ENCODE results near the gene YPEL2. TPM values are rescaled to one million over a fixed set of nuclear protein-coding genes. Genes with fewer than 3 reads are reported as not detected.

YPEL2 gene
- total RNA-seq, 1 donor from 2014 or later = 41.1 TPM

GRCh38 chr17:59424331-59424730 is 92.9 kb downstream of the YPEL2 start:
- DNase-seq (ENCODE audit: low read depth) = no peak
- Histone ChIP-seq H3K4me2 (ENCODE audit: low read length) (no peak overlapping the region), H3K4me3 (ENCODE audit: insufficient read depth, low read depth, low read length) (no peak overlapping the region), H3K9me3 (ENCODE audit: insufficient read depth, low read depth, low read length) (peaks cover 4% of the 10 kb centered on the region), H3K9ac (ENCODE audit: low read length) (no peak overlapping the region), H4K20me1 (ENCODE audit: insufficient read depth, low read length) (no peaks in the 10 kb centered on the region), H3K27ac (ENCODE audit: low read depth, low read length) (no peak overlapping the region), H3K79me2 (ENCODE audit: insufficient read depth, low read length) (no peaks in the 10 kb centered on the region), H2AFZ (ENCODE audit: low read depth, low read length) (no peak overlapping the region), H3K36me3 (ENCODE audit: insufficient read depth, low read length) (no peaks in the 10 kb centered on the region), H3K27me3 (ENCODE audit: insufficient read depth, low read length) (no peaks in the 10 kb centered on the region), H3K4me1 (ENCODE audit: insufficient read depth, low read length) (peaks cover 31% of the 10 kb centered on the region)
- Mint-ChIP-seq H3K4me1 (ENCODE audit: low read depth, unreplicated experiment) (peaks cover 51% of the 10 kb centered on the region), H3K27ac (ENCODE audit: unreplicated experiment) (peak overlapping the region; percentile 73), H3K36me3 (ENCODE audit: low read depth, unreplicated experiment) (peaks cover 5% of the 10 kb centered on the region), H3K27me3 (ENCODE audit: low read depth, unreplicated experiment) (no peaks in the 10 kb centered on the region), H3K4me3 (ENCODE audit: unreplicated experiment) (no peak overlapping the region), H3K9me3 (ENCODE audit: unreplicated experiment) (peaks cover 15% of the 10 kb centered on the region)
- TF ChIP-seq CTCF (IDR thresholded peaks at IDR 0.05; ENCODE audit: insufficient read depth, low read depth, low read length) (no peak), EZH2 (IDR thresholded peaks at IDR 0.05; ENCODE audit: insufficient read depth, low read length) (no peak)
- no peak for FAIRE-seq

DNA sequence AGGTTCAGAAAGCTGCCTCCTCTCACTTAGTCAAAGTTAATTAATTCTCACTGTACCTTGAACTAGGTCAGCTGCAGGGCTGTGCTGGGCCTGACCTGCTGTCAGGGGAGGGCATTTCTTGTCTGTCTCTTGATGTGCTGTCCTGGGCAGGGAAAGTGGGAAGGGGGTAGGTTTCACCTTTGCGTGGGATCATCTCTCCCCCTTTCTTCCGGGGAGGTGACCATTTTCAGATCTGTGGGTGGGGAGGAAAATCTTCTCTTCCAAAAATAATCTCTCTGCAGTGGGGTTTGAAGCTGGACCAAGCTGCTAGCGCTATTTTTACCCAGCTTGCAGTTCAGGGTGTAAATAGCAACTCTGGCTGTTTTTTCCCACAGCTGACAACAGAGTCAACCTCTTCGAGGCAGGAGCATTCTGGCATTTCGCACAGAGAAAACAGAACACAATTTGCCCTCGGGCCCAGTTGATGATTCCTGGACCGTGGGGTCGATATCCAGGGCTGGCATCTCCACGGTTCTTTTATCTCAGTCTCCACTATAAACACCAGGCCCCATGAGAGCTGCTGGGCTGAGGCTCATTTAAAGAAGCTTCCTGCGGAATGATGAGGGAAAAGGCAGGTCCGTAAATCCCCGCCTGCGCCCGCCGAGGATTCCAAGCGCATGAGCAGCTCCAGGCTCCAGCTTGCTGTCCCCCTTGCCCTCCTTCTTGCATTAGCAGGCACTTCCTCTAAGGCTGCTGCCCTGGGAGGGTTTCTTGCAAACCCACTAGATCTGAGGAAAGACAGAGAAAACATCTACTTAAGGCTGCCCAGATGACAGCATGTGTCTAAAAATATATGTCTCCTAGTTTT is 93.9 kb downstream of the YPEL2 start:
- H2AFZ ChIP-seq (ENCODE audit: low read depth, low read length) = peak overlapping the region; percentile 30
- Mint-ChIP-seq H3K27me3 (ENCODE audit: low read depth, unreplicated experiment) (no peaks in the 10 kb centered on the region), H3K27ac (ENCODE audit: unreplicated experiment) (peak overlapping the region; percentile 99), H3K9me3 (ENCODE audit: unreplicated experiment) (peaks cover 15% of the 10 kb centered on the region), H3K4me1 (ENCODE audit: low read depth, unreplicated experiment) (peaks cover 53% of the 10 kb centered on the region), H3K36me3 (ENCODE audit: low read depth, unreplicated experiment) (peaks cover 5% of the 10 kb centered on the region), H3K4me3 (ENCODE audit: unreplicated experiment) (no peak overlapping the region)
- no peaks in the 10 kb centered on the region for H3K79me2 ChIP-seq (ENCODE audit: insufficient read depth, low read length)
- no peak overlapping the region for H3K4me3 ChIP-seq (ENCODE audit: insufficient read depth, low read depth, low read length)
- TF ChIP-seq CTCF (IDR thresholded peaks at IDR 0.05; ENCODE audit: insufficient read depth, low read depth, low read length) = no peak
- TF ChIP-seq EZH2 (IDR thresholded peaks at IDR 0.05; ENCODE audit: insufficient read depth, low read length) = no peak
- peaks cover 31% of the 10 kb centered on the region for H3K4me1 ChIP-seq (ENCODE audit: insufficient read depth, low read length)
- no peaks in the 10 kb centered on the region for H4K20me1 ChIP-seq (ENCODE audit: insufficient read depth, low read length)
- H3K9me3 ChIP-seq (ENCODE audit: insufficient read depth, low read depth, low read length) = peaks cover 4% of the 10 kb centered on the region
- H3K27ac ChIP-seq (ENCODE audit: low read depth, low read length) = peak overlapping the region; percentile 19
- FAIRE-seq = no peak
- H3K36me3 ChIP-seq (ENCODE audit: insufficient read depth, low read length) = no peaks in the 10 kb centered on the region
- peak overlapping the region; percentile 23 for H3K4me2 ChIP-seq (ENCODE audit: low read length)
- H3K27me3 ChIP-seq (ENCODE audit: insufficient read depth, low read length) = no peaks in the 10 kb centered on the region
- H3K9ac ChIP-seq (ENCODE audit: low read length) = peak overlapping the region; percentile 46
- no peak for DNase-seq (ENCODE audit: low read depth)

GRCh38 chr17:59426031-59426430 is 94.6 kb downstream of the YPEL2 start:
- Mint-ChIP-seq H3K36me3 (ENCODE audit: low read depth, unreplicated experiment) (peaks cover 5% of the 10 kb centered on the region), H3K27ac (ENCODE audit: unreplicated experiment) (peak overlapping the region; percentile 99), H3K27me3 (ENCODE audit: low read depth, unreplicated experiment) (no peaks in the 10 kb centered on the region), H3K4me1 (ENCODE audit: low read depth, unreplicated experiment) (peaks cover 56% of the 10 kb centered on the region), H3K9me3 (ENCODE audit: unreplicated experiment) (peaks cover 15% of the 10 kb centered on the region), H3K4me3 (ENCODE audit: unreplicated experiment) (no peak overlapping the region)
- Histone ChIP-seq H3K9me3 (ENCODE audit: insufficient read depth, low read depth, low read length) (peaks cover 4% of the 10 kb centered on the region), H3K4me2 (ENCODE audit: low read length) (peak overlapping the region; percentile 23), H3K4me3 (ENCODE audit: insufficient read depth, low read depth, low read length) (no peak overlapping the region), H4K20me1 (ENCODE audit: insufficient read depth, low read length) (no peaks in the 10 kb centered on the region), H3K9ac (ENCODE audit: low read length) (peak overlapping the region; percentile 46), H3K27ac (ENCODE audit: low read depth, low read length) (no peak overlapping the region), H3K27me3 (ENCODE audit: insufficient read depth, low read length) (no peaks in the 10 kb centered on the region), H3K4me1 (ENCODE audit: insufficient read depth, low read length) (peaks cover 31% of the 10 kb centered on the region), H3K36me3 (ENCODE audit: insufficient read depth, low read length) (no peaks in the 10 kb centered on the region), H2AFZ (ENCODE audit: low read depth, low read length) (peak overlapping the region; percentile 30), H3K79me2 (ENCODE audit: insufficient read depth, low read length) (no peaks in the 10 kb centered on the region)
- DNase-seq (ENCODE audit: low read depth) = no peak
- TF ChIP-seq EZH2 (IDR thresholded peaks at IDR 0.05; ENCODE audit: insufficient read depth, low read length) = no peak
- no peak for TF ChIP-seq CTCF (IDR thresholded peaks at IDR 0.05; ENCODE audit: insufficient read depth, low read depth, low read length)
- FAIRE-seq = no peak

Measured in astrocyte (in vitro differentiated cells and primary cell).